NCI-H446 (cell line): ENCODE data around the gene HOXA4.

Source experiments
- DNase-seq, 2 experiments: peaks; one replicate each; lab custom pipeline; 2025; lab: John Stamatoyannopoulos, UW

Gene HOXA4

DNA sequence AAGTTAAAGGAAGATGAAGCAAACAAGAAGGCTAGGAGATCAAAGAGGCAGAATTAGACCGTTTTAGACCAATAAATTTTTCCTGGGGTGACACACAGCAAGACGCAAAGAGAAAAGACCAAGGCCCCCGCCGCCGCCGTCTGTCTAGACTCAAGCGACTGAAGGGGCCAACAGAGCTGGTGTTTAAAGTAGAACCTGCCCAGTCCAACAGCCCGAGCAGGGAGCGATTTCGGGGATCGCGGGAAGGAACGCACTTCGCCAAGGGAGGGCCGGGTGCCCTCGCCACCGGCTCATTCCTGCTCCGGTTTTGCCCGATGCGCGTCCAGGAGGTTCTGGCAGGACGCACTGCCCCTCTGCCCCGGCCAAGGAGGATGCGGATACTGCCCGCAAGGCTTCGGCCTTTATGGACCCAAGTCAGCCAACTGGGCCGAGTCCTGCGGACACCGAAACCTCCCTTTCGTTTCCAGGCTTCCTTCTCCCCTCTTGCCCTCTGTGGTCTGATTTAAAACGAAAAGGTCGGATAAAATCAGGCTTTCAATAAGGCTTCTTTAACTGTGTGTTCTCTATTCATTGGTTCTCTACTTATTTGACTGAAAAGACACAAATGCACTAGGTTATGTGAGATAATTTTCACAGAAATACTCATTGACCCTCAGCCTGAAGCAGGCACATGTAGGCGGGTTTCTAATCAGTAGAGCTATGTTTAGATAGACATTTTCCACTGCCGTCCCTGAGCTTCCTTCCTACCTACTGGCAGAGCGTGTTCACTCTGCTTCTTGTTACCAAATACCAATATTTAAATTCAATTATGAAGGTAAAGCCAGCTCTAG, 28.1 kb upstream of the HOXA4 start:
- DNase-seq, result no peak

DNA sequence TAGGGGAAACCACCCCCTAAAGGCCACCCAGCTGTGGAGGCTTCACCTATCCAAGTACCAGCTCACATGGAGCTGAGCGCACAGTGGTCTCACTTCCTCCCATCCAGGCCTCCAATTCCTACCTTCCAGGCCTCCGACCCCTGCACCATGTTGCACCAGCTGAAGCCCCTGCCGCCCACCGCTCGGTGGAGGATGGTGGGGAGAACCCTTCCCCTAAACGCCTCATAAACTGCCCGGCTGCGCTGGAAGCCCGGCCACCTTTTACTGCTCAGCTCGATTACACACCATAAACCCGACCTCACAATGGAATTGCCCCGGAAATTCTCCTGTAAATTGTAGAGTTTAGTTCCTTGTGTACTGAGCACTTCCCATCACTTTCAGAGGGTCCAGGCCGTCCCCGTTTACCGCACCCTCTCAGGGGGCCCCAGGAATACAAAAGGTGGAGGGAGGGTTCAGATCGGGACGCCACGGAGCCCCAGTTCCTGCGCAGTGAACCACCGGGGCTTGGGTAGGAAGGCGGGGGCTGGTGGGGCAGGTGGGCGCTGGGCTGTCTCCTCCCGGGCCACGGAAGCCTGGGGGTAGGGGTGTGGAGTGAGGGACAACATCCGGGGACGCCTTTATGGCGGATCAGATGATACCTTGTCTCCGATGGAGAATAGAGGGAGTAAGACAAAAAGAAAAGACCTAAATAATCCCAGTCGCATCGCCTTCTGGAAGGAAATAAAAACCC, 27.3 kb upstream of the HOXA4 start:
- no peak for DNase-seq

DNA sequence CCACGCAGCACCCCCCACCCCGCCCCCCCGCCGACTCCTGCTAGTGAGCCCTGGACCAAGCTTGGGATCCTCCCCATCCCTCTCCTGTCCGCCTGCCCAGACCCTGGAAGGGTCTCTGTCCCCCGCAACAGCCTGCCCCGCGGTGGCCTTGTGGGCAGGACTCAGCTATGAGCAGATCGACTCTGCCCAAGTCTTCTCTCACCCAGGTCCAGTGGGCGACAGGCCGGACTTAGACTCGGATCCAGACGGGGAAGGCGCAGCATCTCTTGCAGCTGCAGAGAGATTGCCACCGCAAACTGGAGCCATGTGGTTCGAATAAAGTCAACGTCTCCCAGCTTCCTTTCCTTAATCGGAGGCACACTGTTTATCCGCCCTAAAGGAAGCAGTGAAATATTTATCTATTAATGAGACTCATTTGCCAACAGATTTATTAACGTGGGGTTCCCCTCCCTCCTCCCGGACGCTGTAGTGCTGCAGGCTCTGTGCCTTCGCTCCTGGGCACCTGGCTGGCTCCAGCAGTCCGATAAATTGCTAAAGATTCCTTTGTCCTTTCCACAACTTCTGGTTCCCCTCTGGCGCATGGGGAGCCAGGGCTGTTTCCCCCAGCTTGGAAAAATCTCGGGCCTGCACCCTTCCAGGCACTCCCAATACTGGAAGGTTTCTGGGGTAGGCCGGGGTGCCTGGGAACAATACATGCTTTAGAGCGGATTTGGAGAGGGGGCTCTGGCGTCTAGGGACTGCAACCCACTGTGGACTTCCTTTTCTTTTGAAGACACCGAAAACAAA, 26.6 kb upstream of the HOXA4 start:
- no peak for DNase-seq

DNA sequence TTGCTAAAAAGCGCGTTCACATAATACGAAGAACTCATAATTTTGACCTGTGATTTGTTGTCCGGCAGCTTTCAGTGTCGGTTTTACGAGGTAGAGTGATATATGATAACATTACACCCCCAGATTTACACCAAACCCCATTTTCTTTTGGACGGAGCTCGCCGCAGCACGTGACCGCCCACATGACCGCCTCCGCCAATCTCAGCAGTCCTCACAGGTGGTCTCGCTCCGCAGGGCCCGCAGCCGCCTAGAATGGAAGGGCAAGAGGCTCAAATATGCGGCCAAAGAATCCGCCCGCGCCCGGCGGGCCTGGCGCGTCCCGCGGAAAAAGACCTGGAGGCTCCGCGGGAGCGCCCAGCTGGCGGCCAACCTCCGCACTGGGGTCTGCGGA, 25.9 kb upstream of the HOXA4 start, which contains the start of gene HOXA7:
Gene HOXA7, minus strand, starts transcription at position 168 of the 391 bp plus-strand sequence. Its CDS starts 130 bp downstream, at position 38.
- peak; percentile 45 to 75 for DNase-seq

DNA sequence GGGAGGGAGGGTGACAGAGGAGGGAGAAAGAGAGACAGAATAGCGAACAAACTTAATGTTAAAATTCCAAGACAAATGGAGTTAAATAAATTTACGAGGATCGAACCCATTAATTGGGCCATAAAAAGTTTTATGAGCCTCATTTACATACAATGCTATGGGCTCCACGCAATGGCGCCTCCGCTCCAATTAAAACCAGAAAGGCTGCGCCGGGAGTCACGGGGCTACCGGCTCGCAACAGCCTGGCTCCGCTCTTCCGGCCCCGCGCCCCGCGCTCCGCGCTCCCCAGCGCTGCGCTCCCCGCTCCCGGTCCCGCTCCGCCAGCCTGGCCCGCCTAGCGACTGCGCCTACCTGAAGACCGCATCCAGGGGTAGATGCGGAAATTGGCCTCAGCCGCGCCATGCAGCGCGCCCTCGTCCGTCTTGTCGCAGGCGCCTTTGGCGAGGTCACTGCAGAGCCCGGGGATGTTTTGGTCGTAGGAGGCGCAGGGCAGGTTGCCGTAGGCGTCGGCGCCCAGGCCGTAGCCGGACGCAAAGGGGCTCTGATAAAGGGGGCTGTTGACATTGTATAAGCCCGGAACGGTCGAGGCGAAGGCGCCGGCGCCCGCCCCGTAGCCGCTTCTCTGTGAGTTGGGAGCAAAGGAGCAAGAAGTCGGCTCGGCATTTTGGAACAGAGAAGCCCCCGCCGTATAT, 25.4 kb upstream of the HOXA4 start:
- peak in 1 of 2 experiments; percentile 36 for DNase-seq

DNA sequence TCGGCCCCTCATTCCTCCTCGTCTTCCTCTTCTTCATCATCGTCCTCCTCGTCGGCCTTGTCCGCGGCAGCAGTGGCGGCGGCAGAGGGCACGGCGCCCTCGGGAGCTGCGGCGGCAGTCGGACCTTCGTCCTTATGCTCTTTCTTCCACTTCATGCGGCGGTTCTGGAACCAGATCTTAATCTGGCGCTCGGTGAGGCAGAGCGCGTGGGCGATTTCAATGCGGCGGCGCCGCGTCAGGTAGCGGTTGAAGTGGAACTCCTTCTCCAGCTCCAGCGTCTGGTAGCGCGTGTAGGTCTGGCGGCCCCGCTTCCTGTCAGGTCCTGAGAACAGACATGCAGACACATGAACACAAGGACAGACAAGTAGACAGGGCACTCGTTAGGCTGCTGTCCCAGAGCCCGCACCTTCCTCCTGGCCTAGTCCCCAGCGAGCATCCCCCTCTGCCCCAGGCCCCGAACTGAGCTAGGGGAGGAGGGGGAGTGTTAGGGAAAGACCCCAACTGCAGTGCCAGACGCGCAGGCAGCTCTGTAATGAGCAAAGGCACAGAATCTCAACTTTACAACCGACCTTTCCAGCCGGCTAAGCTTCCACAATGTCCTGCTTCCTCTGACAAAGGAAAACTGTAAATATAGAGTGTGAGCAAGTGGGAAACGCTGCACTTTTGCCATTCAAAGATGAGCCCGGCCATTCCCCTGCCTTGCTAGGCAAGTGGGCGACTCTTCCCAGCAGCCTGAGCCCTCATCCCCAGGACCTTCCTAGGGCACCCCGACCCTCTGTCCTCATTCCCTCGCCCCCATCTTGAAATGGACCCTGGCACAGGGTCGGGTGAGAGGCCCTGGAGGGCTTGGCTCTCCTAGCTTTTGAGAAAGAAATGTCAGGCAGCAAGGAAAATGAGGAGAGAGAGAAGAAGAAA, 24.6 kb upstream of the HOXA4 start:
- no peak for DNase-seq

DNA sequence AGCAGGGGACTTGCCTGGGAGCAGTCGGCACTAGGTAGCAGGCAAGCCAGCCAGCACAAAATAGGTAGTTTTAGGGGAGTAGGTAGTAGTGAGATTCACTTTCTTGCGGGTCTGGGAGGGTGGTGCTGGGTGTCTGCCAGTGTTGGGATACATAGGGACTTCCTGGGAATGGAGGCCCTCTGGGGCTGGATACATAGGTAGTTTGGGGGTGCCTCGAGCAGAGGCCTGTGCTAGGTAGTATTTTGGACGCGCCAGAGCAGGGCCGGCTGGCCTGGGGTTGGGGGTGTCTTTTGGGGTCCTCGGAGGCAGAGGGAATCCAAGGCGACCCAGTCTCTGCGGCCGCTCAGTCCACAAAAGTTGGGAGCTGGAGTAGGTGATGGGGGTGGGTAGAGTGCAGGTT, 23.8 kb upstream of the HOXA4 start:
- DNase-seq, result no peak

DNA sequence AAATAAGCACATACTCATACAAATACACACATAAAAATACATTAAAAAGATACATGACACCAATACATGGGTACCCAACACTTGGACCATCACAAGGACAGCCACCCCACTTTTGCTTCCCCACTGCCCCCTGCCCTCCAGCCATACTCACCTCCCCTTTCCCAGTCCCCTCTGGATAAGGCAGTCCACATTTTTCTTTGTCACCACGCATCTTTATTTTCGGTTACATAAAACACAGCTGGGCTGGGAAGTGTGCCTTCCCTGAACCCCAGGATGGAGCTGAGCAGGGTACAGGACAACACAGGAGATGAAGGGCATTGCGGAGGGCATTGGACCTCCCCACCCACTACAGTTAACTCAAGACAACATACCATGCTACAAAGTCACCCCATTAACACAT, 23.0 kb upstream of the HOXA4 start:
- DNase-seq, result no peak

DNA sequence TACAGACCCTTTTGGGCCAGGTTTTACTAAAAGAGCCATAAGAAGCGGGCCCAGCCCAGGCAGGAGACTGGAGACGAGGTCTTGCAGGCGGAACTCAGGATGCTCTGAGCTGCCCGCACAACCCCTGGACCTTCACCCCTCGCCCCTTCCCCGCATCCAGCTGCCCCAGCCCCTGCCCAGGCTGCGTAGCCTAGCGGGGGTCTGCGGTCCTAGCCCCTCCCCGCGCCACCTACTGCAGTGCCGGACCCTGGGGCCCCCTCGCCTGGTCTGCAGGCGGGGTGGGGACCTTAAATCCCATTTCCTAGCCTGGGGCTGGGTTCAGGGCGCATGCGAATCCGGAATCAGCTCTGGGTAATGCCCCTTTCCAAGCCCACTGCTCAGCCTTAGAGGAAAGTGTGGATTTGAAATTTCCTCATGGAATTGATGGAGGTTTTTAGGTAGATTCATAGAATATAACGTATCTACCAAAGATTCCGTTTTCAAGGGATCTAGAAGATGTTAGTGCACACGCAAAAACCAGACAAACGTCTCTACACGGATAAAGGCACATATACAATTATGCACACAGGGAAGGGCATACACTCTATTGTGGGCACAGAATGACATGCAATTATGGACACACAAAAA, 22.4 kb upstream of the HOXA4 start:
- DNase-seq, result no peak

DNA sequence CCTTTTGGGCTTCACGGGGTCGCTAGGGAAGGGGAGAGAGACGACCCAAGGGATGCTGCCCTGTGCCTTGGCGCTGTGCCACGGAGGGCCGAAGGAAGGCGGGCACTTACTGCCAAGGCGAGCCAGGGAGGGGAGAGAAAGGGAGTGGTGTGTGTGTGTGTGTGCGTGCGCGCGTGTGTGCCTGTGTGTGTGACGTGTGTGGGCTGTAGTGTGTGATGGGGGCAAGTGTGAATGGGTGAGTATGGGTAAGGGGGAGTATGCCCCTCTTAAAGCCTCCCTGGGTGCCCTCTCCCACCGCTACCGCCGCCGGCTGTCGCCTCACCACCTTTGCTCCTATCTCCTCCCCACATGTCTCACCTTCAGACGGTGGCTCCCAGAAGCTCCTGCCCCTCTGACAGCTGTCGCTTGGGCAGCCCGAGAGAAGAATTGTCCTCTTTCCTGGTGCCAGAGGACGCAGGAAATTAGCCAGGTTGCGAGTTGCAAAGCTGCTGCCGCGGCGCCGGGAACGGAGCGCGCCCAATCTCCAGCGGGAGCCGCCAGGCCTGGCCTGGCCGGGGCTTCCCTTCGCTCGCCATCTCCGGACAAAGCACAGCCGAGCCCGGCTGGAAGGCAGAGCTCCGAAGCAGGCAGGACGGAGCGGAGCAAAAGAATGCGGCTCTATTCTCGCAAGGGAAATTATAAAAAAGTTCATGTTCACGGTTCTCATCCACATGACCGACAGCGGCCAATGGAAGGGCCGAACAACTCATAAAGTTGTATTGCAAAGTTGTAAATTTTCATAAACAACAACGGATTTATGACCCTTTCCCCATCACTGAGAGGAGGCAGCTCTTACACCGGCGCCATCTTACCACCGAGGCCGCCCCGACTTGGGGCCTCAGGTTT, 21.6 kb upstream of the HOXA4 start, which contains the start of gene HOXA3:
Gene HOXA3, minus strand, starts transcription at position 653 of the 885 bp plus-strand sequence. CDS start 41,943 bp downstream, outside the sequence.
- DNase-seq, result no peak

DNA sequence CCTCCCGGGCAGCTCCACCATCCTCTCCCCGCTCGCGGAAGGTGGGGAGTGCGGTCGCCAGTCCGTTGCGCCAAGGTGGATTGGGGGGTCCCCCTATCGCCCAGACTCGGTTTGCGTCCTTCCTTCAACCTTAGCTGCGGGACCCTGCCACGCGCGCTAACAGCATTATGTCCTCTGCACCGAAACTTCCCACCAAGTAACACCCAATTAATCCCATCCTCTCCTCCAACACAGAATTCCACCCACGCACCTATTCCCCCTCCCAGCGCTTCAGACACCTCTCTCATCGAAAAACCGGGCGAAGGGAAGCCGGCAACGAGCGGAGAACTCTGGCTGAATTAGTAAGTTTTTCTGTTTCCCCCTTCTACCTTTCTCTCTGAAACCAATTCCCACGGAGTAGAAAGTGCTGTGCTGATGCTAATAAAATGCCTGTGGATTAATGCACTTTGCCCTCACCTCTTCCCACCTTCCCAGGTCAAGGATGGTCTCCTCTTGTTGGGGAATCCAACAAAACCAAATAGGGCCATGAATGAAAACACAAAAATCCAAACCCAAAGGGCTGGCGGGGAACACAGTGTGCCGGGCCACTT, 20.9 kb upstream of the HOXA4 start:
- DNase-seq, result no peak

DNA sequence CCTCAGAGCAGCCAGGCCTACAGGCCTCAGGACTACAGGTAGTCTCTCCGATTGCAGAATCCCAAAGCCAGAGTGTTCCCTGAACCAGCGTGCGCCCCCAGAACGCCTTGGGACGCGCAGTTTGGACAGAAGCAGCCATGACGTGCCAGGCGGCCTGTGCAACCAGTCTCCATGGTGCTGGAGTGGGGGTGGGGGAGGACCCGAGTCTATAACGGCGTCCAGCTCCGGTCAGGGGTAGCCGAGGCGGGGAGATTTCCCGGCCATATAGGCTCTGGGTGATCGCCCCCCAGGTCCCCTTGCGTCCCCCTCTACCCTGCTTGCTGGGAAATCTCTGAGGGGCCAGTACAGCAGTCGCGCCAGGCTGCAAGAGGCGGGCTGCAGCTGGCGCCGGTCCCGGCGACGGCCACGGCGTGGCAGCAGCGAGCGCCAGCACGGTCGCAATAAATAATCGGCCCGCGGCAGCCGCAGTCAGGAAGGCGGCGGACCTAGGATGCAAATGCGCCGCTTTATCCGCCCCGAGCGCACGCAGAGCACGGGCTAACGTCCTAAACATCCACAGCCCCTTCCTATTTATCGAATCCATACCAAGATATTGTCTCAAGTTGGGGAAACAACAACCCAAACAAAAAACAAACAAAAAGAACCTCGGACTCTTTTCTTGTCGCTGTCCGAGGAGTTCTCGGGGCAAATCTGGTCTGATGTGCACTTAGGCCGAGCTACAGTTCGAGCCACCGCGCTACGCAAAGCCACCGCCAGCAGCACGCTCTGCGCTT, 20.2 kb upstream of the HOXA4 start:
- peak; percentile 81 to 89 for DNase-seq

DNA sequence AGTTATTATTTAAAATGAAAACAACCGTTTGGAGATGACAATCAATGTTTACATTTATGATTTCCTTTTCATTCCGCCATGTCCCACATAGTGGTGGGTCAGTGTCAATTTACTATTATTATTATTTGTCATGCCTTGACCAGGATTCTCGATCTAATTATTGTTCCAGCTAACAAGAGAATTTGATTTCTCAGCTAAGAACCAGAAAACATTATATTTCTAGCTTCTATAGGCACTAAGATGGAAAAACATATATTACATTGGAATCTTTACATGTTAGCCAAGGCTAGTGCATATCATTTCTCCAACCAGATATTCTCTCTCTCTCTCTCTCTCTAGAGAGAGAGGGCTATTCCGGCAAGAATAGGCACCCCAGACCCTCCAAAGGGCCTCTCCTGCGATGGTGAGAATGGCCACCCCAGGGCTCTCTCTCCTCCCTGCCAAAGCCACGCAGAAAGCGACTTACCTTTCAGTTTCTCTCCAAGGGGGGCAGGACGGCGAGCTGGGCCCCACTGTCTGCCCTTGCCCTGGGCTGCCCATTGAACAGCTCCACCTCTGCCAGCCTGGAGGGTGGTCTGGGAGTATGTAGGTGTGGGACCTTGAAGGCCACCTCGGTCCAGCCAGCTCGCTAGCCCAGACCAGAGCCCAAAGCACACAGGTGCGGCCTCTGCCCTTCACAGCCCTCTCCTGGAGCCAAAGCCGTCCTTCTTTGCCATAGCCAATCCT, 19.4 kb upstream of the HOXA4 start:
- no peak for DNase-seq

DNA sequence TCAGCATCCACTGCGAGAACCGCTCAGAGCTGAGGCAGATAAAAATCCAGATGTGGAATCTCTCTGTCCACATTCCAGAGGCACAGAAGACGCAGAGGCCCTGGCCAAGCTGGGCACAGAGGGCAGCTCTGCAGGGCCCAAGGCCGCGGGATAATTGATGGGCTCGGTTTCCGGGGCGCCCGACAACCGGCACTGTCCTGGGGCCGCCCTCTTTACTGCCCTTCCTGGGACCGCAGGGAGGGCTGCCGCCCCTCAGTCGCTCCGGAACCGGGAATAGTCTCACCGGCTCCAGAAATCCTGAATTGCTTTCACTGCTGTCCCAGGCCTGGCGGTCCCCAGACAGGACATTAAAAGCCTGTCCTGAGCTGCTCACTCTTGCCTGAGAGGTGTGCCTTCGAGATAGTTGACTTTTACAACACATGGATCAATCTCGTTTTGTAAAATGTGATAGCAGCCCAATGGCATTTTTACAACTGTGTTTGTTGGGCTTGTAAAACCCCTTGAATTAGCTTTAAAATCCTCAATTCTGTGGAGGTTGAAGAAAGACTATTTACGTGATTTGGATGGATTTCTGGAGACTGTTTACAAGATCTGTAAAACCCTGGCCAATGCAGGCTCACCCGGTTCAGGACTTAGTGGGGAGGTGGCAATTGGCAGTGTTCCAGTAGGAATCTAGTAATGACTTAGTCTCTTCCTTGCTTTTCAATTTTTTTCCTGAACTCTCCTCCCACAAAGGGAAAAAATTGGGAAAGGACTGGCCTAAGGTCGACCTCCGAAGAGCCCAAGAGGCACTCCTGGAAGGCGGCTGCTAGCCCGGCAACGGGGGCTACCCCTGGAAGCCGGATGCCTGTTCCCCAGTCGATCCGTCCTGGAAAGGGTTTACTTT, 18.4 kb upstream of the HOXA4 start:
- DNase-seq, result peak in 1 of 2 experiments; percentile 39

DNA sequence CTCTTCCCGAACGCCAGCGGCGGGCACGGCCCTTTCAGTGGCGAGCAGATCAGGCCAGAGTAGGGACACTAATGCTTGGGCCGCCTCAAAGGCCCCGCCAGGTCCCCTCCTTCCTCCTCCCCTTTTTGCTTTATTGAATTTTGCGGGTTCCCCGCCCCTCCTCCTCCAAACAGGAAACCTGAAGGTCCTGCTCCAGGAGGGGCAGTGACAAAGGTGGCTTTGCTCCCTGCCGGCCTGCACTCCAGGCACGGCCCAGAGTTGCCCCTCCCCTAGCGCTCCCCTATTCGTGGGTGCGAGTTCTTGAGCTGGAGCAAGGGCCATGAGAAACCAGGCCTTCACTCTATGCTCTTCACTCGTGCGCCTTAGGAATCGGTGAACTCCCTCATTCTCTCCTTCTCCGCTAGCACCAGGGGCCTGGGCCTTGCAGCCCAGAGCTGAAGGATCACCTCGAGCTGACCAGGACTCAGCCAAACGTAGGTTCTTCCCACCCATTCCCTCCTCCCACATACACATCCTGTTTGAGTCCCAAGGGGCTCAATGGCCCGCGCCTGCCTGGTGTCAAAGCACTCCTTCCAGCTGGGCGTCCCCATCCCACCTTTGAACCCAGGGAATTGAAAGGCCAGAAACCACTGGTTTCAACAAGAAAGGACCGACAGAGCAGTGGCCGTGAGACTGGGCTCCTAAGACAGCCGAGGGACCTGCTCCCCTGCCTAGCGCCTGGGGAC, 17.6 kb upstream of the HOXA4 start:
- DNase-seq, result no peak
